ENCODE measurements around the gene ANKRD31.
"Not testable (repeated sequence)": the region's sequence is repeated elsewhere in the genome, so short reads cannot be mapped to it uniquely, and the experiment has no call there.

The ANKRD31 gene

DNA sequence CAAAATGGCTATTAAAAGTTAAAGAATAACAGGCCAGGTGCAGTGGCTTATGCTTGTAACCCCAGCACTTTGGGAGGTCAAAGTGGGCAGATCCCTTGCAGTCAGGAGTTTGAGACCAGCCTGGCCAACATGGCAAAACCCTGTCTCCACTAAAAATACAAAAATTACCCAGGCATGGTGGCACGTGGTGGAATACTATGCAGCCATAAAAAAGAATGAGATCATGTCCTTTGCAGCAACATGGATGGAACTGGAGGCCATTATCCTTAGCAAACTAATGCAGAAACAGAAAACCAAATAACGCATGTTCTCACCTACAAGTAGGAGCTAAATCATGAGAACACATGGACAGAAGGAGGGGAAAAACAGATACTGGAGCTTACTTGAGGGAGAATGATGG lies 15.9 kb downstream of the ANKRD31 start:
- H3K36me3 ChIP-seq (ENCODE audit: insufficient read depth, low read length); H3K4me3 ChIP-seq (ENCODE audit: low read depth in 1 of 2, low read length in 2 of 2); H3K27me3 ChIP-seq (ENCODE audit: control insufficient read depth in 1 of 2, insufficient read depth in 2 of 2, low read length in 2 of 2); H3K27ac ChIP-seq (ENCODE audit: low read depth, low read length); H3K4me1 ChIP-seq (ENCODE audit: insufficient read depth, low read length); H3K9me3 ChIP-seq (ENCODE audit: low read length); H3K9ac ChIP-seq (ENCODE audit: low read length): not testable (repeated sequence)

DNA sequence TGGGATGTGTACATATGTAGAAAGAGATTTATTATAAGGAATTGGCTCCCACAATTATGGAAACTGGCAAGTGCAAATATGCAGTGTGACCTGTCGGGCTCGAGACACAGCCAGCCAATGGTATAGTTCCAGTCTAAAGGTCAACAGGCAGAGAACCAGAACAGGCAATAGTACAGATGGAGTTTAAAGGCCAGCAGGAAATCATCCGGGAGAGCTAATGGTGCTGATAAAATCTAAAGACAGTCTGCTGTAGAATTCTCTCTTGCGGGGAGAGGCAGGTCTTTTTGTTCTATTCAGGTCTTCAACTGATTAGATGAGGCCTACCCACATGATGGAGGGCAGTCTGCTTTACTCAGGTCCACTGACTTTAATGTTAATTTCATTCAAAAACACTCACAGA lies 21.8 kb downstream of the ANKRD31 start:
- no peaks in the 10 kb centered on the region for H3K27me3 ChIP-seq (ENCODE audit: control insufficient read depth in 1 of 2, insufficient read depth in 2 of 2, low read length in 2 of 2)

DNA sequence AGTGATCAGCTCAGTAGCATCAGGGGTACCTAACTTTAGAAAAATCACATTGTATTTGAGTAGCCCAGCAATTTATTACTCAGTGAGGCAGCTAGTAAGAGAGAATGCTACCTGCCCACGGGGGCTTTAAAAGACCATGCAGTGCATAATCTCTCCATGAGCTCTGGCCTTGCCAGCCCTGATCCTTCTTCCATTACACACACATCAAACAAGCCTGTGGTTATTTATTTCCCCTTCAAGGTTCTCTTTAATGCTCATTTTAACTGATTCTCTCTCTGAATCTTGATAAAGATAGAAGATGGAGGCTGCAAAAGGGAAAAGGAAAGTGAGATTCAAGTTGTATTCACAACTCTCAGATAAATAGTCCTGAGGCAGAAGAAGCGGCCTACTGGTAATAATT lies 22.3 kb downstream of the ANKRD31 start:
- no peaks in the 10 kb centered on the region for H3K36me3 ChIP-seq (ENCODE audit: insufficient read depth, low read length)
- H3K4me3 ChIP-seq (ENCODE audit: low read depth in 1 of 2, low read length in 2 of 2) = no peak overlapping the region
- no peak overlapping the region for H3K9ac ChIP-seq (ENCODE audit: low read length)
- no peaks in the 10 kb centered on the region for H3K4me1 ChIP-seq (ENCODE audit: insufficient read depth, low read length)
- no peaks in the 10 kb centered on the region for H3K9me3 ChIP-seq (ENCODE audit: low read length)
- no peak overlapping the region for H3K27ac ChIP-seq (ENCODE audit: low read depth, low read length)
- H3K27me3 ChIP-seq (ENCODE audit: control insufficient read depth in 1 of 2, insufficient read depth in 2 of 2, low read length in 2 of 2) = no peaks in the 10 kb centered on the region

More for the DNA sequence above, 21.8 kb downstream of the ANKRD31 start:
- no peaks in the 10 kb centered on the region for H3K9me3 ChIP-seq (ENCODE audit: low read length)
- H3K4me1 ChIP-seq (ENCODE audit: insufficient read depth, low read length) = no peaks in the 10 kb centered on the region
- H3K27ac ChIP-seq (ENCODE audit: low read depth, low read length) = no peak overlapping the region
- no peak overlapping the region for H3K9ac ChIP-seq (ENCODE audit: low read length)
- H3K4me3 ChIP-seq (ENCODE audit: low read depth in 1 of 2, low read length in 2 of 2) = no peak overlapping the region
- no peaks in the 10 kb centered on the region for H3K36me3 ChIP-seq (ENCODE audit: insufficient read depth, low read length)

DNA sequence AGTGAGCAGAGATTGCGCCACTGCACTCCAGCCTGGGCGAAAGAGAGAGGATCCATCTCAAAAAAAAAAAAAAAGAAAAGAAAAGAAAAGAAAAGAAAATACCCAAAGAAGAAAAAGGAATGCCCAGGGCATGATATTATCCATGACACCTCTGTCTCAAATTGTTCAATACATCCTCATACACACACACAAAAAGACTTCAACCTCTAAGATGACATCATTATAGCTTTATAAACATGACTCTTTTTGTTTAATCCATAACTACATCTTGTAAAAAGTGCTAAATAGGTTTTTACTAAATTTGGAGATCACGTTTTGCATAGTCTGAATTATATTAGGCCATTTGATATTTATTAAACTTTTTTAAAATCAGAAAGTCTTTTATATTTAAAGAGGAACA lies 33.1 kb downstream of the ANKRD31 start:
- H3K9me3 ChIP-seq (ENCODE audit: low read length) = no peaks in the 10 kb centered on the region
- no peaks in the 10 kb centered on the region for H3K36me3 ChIP-seq (ENCODE audit: insufficient read depth, low read length)
- H3K27me3 ChIP-seq (ENCODE audit: control insufficient read depth in 1 of 2, insufficient read depth in 2 of 2, low read length in 2 of 2) = no peaks in the 10 kb centered on the region
- H3K9ac ChIP-seq (ENCODE audit: low read length) = no peak overlapping the region
- no peak overlapping the region for H3K4me3 ChIP-seq (ENCODE audit: low read depth in 1 of 2, low read length in 2 of 2)
- no peaks in the 10 kb centered on the region for H3K4me1 ChIP-seq (ENCODE audit: insufficient read depth, low read length)
- H3K27ac ChIP-seq (ENCODE audit: low read depth, low read length) = no peak overlapping the region

DNA sequence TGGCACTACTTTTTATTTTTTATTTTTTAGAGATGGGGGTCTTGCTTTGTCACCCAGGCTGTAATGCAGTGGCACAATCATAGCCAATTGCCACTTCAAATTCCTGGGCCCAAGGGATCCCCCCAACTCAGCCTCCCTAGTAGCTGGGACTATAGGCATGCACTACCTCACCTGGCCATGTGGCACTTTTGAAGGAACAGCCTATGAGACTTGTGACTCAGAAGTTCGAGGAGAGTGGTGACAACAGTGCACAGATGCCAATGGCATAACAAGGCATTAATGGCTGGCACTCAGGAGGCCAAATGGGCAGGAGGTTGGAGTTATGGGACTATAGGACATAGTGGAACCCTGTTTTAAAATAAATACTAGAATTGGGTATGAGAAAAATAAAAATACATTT lies 33.7 kb downstream of the ANKRD31 start:
- Histone ChIP-seq H3K36me3 (ENCODE audit: insufficient read depth, low read length) (no peaks in the 10 kb centered on the region), H3K27me3 (ENCODE audit: control insufficient read depth in 1 of 2, insufficient read depth in 2 of 2, low read length in 2 of 2) (no peaks in the 10 kb centered on the region), H3K4me1 (ENCODE audit: insufficient read depth, low read length) (no peaks in the 10 kb centered on the region), H3K4me3 (ENCODE audit: low read depth in 1 of 2, low read length in 2 of 2) (no peak overlapping the region), H3K9ac (ENCODE audit: low read length) (no peak overlapping the region), H3K27ac (ENCODE audit: low read depth, low read length) (no peak overlapping the region), H3K9me3 (ENCODE audit: low read length) (no peaks in the 10 kb centered on the region)

DNA sequence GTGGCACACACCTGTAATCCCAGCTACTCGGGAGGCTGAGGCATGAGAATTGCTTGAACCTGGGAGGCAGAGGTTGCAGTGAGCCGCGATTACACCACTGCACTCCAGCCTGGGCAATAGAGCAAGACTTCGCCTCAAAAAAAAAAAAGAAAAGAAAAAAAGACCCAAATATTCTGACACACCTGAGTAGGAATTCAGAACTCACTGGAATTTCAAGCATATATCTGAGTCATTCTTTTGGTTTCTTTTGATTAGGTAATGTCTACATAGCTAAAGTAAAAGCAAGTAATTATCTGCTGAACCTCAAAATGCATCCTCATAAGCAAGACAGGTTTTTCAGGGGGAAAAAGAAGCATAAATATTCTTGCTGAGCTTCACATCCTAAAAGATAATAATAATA lies 35.9 kb downstream of the ANKRD31 start:
- H3K4me3 ChIP-seq (ENCODE audit: low read depth in 1 of 2, low read length in 2 of 2) = no peak overlapping the region
- H3K4me1 ChIP-seq (ENCODE audit: insufficient read depth, low read length) = no peaks in the 10 kb centered on the region
- H3K27ac ChIP-seq (ENCODE audit: low read depth, low read length) = no peak overlapping the region
- no peaks in the 10 kb centered on the region for H3K27me3 ChIP-seq (ENCODE audit: control insufficient read depth in 1 of 2, insufficient read depth in 2 of 2, low read length in 2 of 2)
- no peak overlapping the region for H3K9ac ChIP-seq (ENCODE audit: low read length)
- no peaks in the 10 kb centered on the region for H3K9me3 ChIP-seq (ENCODE audit: low read length)
- H3K36me3 ChIP-seq (ENCODE audit: insufficient read depth, low read length) = no peaks in the 10 kb centered on the region

DNA sequence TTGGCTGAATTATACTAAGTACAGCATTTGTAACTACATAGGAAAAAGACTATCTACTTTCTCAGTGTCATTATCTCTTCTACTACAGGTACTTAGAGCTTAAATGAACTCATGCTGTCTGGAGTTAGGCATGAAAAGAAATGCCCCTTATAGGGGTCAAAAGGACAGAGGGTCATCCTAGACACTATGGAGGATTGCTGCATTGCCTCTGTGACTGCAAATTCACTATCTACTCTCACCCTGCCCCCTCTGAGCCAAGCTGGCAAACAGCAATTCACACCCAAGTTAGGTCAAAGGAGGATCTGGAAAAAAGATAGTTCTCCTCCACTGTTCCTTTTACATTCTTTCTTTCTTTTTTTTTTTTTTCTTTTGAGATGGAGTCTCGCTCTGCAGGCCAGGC lies 36.7 kb downstream of the ANKRD31 start:
- H3K9ac ChIP-seq (ENCODE audit: low read length) = no peak overlapping the region
- H3K27ac ChIP-seq (ENCODE audit: low read depth, low read length) = no peak overlapping the region
- H3K4me3 ChIP-seq (ENCODE audit: low read depth in 1 of 2, low read length in 2 of 2) = no peak overlapping the region
- no peaks in the 10 kb centered on the region for H3K36me3 ChIP-seq (ENCODE audit: insufficient read depth, low read length)
- no peaks in the 10 kb centered on the region for H3K9me3 ChIP-seq (ENCODE audit: low read length)
- no peaks in the 10 kb centered on the region for H3K27me3 ChIP-seq (ENCODE audit: control insufficient read depth in 1 of 2, insufficient read depth in 2 of 2, low read length in 2 of 2)
- no peaks in the 10 kb centered on the region for H3K4me1 ChIP-seq (ENCODE audit: insufficient read depth, low read length)

DNA sequence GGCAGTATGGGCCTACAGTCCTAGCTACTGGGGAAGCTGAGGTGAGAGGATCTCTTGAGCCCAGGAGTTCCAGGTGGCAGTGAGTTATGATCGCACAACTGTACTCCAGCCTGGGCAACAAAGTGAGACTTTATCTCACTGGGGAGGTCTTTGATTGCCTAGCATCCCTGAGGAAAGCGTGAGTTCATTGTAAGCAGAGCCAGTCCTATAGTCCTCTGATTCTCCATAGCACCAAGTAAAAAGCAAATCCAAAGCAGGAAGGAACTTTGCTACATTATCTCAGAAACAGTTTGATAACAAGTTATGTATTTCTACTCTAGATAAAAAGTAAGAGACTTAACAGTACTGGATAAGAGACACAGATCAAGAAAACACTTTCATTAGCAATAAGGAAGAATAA lies 37.6 kb downstream of the ANKRD31 start:
- Histone ChIP-seq H3K27ac (ENCODE audit: low read depth, low read length) (no peak overlapping the region), H3K36me3 (ENCODE audit: insufficient read depth, low read length) (no peaks in the 10 kb centered on the region), H3K9ac (ENCODE audit: low read length) (no peak overlapping the region), H3K9me3 (ENCODE audit: low read length) (no peaks in the 10 kb centered on the region), H3K27me3 (ENCODE audit: control insufficient read depth in 1 of 2, insufficient read depth in 2 of 2, low read length in 2 of 2) (no peaks in the 10 kb centered on the region), H3K4me1 (ENCODE audit: insufficient read depth, low read length) (no peaks in the 10 kb centered on the region), H3K4me3 (ENCODE audit: low read depth in 1 of 2, low read length in 2 of 2) (no peak overlapping the region)

DNA sequence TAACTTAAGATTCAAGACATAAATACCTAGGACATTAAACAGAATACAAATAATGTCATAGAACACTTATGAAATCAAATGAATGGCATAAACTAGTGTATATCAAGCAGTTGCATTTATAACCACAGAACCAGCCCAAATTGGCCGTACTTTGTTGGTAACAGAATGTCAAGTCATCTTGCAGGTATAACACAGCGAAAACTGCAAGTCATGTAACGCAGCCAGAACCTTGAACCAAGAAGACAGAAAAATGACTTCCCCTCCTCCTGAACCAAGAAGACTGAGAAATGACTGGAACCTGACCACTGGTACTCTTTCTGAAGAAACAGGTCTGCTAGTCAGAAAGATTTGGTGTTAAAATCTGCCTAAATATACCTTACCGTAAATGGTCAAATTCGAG lies 38.9 kb downstream of the ANKRD31 start:
- Histone ChIP-seq H3K9ac (ENCODE audit: low read length) (no peak overlapping the region), H3K27me3 (ENCODE audit: control insufficient read depth in 1 of 2, insufficient read depth in 2 of 2, low read length in 2 of 2) (no peaks in the 10 kb centered on the region)

DNA sequence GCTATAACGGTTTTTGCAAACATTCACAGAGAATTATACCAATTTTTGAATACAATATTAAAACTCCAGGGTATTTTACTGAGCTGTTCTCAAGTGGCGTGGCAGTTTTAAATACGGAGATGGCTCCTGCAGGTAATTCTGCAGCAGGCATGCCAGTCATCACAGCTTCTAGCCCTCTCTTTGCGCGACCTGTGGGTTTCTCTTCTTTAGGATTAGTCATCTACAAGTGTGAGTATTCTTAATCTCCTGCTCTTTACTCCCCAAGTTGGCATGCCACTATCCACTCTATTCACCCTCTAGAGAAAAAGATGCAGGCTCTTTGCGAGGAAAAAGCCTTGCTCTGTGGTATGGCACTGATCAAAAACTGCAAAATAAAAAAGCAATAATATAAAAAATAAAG lies 43.9 kb downstream of the ANKRD31 start:
- H3K9me3 ChIP-seq (ENCODE audit: low read length) = no peaks in the 10 kb centered on the region
- no peak overlapping the region for H3K9ac ChIP-seq (ENCODE audit: low read length)
- H3K36me3 ChIP-seq (ENCODE audit: insufficient read depth, low read length) = no peaks in the 10 kb centered on the region
- no peak overlapping the region for H3K27ac ChIP-seq (ENCODE audit: low read depth, low read length)
- H3K4me1 ChIP-seq (ENCODE audit: insufficient read depth, low read length) = no peaks in the 10 kb centered on the region
- no peaks in the 10 kb centered on the region for H3K27me3 ChIP-seq (ENCODE audit: control insufficient read depth in 1 of 2, insufficient read depth in 2 of 2, low read length in 2 of 2)
- H3K4me3 ChIP-seq (ENCODE audit: low read depth in 1 of 2, low read length in 2 of 2) = no peak overlapping the region

More for the DNA sequence above, 38.9 kb downstream of the ANKRD31 start:
- Histone ChIP-seq H3K27ac (ENCODE audit: low read depth, low read length) (no peak overlapping the region), H3K9me3 (ENCODE audit: low read length) (no peaks in the 10 kb centered on the region), H3K4me3 (ENCODE audit: low read depth in 1 of 2, low read length in 2 of 2) (no peak overlapping the region), H3K36me3 (ENCODE audit: insufficient read depth, low read length) (no peaks in the 10 kb centered on the region), H3K4me1 (ENCODE audit: insufficient read depth, low read length) (no peaks in the 10 kb centered on the region)

DNA sequence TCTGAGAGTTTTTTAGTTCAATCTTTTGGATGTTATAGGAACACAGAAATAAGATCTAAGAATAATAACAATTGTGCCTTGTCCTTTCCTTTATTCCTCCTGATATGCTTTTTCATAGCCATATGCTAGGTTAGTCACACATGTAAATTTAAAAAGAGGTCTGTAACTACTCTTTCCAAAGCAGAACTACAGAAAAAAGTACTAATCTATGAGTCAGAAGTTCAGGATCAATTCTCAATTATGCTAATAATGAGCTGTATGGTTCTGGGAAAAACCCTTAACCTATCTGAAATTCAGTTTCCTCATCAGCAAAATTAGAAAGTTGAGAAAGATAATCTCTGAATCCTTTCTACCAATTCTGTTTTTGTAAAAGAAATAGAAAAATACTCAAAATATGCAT lies 44.4 kb downstream of the ANKRD31 start:
- Histone ChIP-seq H3K27me3 (ENCODE audit: control insufficient read depth in 1 of 2, insufficient read depth in 2 of 2, low read length in 2 of 2) (no peaks in the 10 kb centered on the region), H3K4me1 (ENCODE audit: insufficient read depth, low read length) (no peaks in the 10 kb centered on the region), H3K27ac (ENCODE audit: low read depth, low read length) (no peak overlapping the region), H3K9ac (ENCODE audit: low read length) (no peak overlapping the region), H3K4me3 (ENCODE audit: low read depth in 1 of 2, low read length in 2 of 2) (no peak overlapping the region), H3K36me3 (ENCODE audit: insufficient read depth, low read length) (no peaks in the 10 kb centered on the region), H3K9me3 (ENCODE audit: low read length) (no peaks in the 10 kb centered on the region)

DNA sequence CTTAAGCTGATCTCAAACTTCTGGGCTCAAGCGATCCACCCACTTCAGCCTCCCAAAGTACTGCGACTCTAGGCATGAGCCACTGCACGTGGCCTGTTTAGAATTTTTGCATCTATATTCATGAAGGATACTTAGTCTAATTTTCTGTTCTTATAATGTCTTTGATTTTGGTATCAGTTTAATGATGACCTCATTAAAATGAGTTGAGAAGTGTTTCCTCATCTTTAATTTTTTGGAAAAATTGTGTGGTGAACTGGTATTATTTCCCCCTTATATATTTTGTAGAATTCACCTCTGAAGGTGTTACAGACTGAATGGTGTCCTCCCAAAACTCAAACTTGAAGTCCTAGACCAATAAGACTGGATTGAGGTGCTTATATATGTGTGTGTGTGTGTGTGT lies 46.5 kb downstream of the ANKRD31 start:
- no peaks in the 10 kb centered on the region for H3K36me3 ChIP-seq (ENCODE audit: insufficient read depth, low read length)
- H3K9ac ChIP-seq (ENCODE audit: low read length) = no peak overlapping the region
- no peaks in the 10 kb centered on the region for H3K27me3 ChIP-seq (ENCODE audit: control insufficient read depth in 1 of 2, insufficient read depth in 2 of 2, low read length in 2 of 2)
- no peak overlapping the region for H3K27ac ChIP-seq (ENCODE audit: low read depth, low read length)
- no peak overlapping the region for H3K4me3 ChIP-seq (ENCODE audit: low read depth in 1 of 2, low read length in 2 of 2)
- H3K4me1 ChIP-seq (ENCODE audit: insufficient read depth, low read length) = no peaks in the 10 kb centered on the region
- no peaks in the 10 kb centered on the region for H3K9me3 ChIP-seq (ENCODE audit: low read length)

Data from muscle layer of colon (tissue), 2 donors.